C4-2B (cell line): Measurements from ENCODE around the gene RIC8B.

Experiments used
- H3K27ac ChIP-seq: fragments of 450-650 bp; 2 replicates; pipeline ENCODE4 v1.5.1; 2017
- ZFX ChIP-seq: fragments of 450-650 bp; IDR thresholded peaks from 2 replicates; pipeline ENCODE4 v1.6.1; 2017
- TF ChIP-seq, protein P1 (sequence below): fragments of 450-650 bp; conservative IDR thresholded peaks from 2 replicates; pipeline ENCODE4 v1.5.1; 2017; ENCODE audit warnings: mild to moderate bottlenecking

RIC8B gene

DNA sequence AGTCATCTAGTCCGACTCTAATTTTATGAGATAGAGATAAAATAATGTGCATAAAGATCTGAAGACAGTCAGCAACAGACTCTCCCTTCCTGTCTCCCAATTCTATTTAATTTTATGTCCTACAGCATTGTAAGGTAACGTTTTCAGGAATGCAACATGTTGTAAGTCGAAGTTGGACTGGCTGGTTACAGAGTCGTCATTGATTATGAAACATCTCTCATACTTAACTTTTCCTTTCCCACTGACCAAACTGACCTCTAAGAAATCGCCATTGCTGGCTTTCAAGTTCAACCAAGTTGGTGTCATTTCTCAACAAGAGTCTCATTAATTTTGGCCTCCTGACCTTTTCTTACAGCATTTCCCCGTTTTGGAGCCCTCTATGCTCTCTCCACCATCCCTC, 4.9 kb upstream of the RIC8B start:
- TF ChIP-seq, protein P1, sequence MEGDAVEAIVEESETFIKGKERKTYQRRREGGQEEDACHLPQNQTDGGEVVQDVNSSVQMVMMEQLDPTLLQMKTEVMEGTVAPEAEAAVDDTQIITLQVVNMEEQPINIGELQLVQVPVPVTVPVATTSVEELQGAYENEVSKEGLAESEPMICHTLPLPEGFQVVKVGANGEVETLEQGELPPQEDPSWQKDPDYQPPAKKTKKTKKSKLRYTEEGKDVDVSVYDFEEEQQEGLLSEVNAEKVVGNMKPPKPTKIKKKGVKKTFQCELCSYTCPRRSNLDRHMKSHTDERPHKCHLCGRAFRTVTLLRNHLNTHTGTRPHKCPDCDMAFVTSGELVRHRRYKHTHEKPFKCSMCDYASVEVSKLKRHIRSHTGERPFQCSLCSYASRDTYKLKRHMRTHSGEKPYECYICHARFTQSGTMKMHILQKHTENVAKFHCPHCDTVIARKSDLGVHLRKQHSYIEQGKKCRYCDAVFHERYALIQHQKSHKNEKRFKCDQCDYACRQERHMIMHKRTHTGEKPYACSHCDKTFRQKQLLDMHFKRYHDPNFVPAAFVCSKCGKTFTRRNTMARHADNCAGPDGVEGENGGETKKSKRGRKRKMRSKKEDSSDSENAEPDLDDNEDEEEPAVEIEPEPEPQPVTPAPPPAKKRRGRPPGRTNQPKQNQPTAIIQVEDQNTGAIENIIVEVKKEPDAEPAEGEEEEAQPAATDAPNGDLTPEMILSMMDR: no peak
- no peak for TF ChIP-seq ZFX
- H3K27ac ChIP-seq: no peak overlapping the region

DNA sequence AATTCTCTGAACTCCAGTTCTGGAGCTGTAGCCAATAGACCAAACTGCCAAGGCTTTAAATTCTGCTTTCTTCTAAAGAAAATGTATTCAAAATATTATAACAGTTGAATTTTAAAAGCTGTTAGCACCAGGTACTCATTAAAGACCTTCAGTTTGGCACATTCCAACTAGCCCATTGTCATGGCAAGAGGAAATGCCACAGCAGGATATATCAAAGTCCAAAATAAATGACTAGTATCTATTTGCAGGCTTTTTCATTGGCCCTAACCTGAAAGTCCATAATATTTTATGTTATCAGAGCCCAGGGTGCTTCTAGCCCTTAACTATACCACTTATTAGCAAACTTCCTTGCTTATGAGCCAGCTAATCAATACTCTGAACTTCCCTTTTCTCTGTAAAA, 3.1 kb upstream of the RIC8B start:
- H3K27ac ChIP-seq: no peak overlapping the region

DNA sequence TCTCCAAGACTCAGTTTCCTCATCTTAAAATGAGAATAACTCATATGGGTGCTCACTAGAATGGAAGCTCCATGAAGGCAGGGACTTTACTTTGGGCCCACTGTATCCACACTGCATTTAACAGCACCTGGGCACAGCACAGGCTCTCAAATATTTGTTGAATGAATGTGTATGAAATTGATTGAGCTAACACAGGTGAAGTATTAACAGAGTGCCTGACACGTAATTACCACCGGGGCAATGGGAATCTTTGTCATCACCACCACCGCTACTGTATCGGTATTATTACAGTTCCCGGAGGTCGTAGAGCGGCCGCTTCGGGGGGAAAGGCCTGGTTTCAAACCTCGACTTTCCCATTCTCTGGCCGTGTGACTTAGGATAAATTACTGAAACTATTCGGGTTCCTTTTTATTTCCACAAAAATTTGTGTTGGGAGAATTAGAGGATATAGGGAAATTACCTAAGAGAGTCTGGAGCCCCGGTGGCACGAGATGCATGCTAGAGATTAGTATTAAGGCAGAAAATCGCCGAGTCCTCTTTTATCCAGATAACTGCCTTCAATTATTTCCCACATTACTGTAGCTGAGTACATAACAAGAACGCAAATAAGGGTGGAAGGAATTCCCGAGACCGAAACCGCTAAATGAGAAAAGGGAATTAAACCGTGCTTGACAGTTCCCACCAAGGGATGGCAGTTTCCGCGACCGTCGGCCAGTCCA, 1.0 kb upstream of the RIC8B start:
- H3K27ac ChIP-seq: peak overlapping the region; percentile 81
- TF ChIP-seq, protein P1: no peak

More for the DNA sequence above, 3.1 kb upstream of the RIC8B start:
- no peak for TF ChIP-seq ZFX
- TF ChIP-seq, protein P1: no peak

DNA sequence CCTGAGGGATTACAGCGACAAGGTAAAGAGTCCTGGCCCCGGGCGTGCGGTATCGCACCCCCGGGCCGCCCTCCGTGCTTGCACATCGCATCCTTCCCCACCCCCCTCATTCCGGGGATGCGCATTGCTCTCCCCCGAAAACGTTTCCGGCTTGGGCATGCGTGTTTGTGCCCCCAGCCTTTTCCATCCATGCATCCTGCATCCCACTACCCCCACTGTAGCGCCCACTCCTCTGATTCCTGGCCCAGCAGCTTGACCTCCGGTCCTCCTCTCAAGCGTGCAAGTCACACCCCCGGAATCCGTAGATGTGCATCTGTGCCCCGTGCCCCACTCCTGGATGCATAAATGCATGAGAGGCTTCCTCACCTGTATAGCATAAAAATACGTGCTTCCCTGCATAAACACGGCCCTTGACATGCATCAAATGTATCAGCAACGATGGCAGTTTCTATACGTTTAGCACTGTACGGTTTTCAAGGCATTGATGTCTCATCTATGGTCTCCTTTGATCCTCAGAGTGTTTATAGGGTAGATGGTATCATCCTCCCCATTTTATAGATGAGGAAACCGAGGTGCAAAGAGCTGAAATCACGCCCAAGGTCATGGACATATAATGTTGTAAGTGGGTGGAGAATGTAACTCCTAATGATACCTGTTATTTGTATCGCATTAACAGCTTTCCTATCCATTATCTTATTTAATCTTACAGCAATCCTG, 484 bp downstream of the RIC8B start:
- TF ChIP-seq, protein P1: no peak
- no peak for TF ChIP-seq ZFX
- H3K27ac ChIP-seq: peak overlapping the region; percentile 81

DNA sequence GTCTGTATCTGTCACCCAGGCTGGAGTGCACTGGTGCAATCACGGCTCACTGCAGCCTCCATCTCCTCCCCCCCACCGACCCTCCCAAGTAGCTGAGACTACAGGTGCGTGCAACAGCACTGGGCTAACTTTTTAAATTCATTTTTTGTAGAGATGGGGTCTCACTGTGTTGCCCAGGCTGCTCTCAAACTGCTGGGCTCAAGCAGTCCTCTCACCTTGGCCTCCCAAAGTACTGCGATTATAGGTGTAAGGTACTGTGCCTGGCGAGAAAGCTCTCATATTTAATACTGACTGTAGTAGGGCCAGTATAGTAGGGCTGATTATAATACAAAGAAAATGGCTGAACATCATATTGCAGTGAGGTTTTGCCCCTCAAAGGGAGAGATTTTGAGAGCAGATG, 2.4 kb downstream of the RIC8B start:
- TF ChIP-seq, protein P1: no peak
- TF ChIP-seq ZFX: no peak
- H3K27ac ChIP-seq: no peak overlapping the region

DNA sequence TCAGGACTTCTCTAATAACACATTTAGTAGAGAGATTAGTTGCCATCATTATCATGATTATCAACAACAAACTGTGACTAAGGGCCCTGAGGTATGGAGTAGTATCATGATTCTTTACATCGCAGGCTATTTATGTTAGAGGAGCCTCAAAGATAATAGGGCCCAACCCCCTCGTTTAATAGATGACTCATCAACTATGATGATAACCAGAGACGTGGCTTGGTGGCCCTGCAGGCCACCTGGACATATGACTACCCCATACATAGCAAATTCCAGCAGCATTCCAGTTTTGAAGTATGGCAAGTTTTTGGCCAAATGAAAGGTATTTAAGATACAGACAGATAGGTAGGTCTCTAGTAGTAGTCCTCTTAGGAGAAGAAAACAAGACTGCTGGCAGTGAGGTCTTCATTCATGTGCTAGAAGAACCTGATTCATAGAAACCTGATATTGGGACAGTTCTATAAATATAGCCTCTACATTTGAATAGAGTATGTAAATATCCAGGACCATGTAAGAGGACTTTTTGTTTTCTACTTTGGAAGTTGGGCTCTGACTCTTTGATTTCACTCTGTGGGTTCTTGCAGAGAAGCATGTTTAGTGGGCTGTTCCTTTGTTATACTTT, 5.6 kb downstream of the RIC8B start:
- TF ChIP-seq, protein P1: no peak
- no peak for TF ChIP-seq ZFX
- H3K27ac ChIP-seq: no peak overlapping the region

DNA sequence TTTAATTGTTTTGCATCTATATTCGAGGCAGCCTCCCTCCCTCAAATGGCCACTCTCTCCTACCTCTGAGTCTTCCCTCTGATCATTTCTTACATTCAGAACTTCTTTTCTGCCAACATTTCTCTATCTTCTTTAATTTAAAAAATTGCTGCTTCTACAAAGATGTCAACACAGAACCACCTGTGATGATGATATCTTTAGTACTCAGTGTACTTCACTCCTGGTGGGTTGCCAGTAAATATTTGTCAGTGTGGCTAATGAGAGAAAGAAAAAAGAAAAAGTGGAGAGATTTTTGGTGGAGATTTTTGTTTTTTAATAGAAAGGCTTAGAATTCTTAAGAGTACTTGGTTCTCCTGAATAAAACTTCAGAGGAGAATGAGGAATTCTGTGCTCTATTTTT, 8.1 kb downstream of the RIC8B start:
- H3K27ac ChIP-seq: peak overlapping the region; percentile 69; the same call in 1 of the 2 replicates
- TF ChIP-seq ZFX: no peak
- TF ChIP-seq, protein P1: no peak
